DOHH2 (cell line): ENCODE results near the gene SCFD2.

Experiments used
- H3F3A ChIP-seq: fragments of 200-600 bp; sonication (generic), shearing (Covaris generic); 2 replicates; pipeline ENCODE4 v1.6.0; 2016; ENCODE audit warnings: antibody characterized with exemption, mild to moderate bottlenecking; ENCODE audit not compliant: control insufficient read depth, insufficient read depth
- H3K27ac ChIP-seq: fragments of 200-600 bp; sonication (generic); 2 replicates; pipeline ENCODE4 v1.5.1; 2014; ENCODE audit warnings: low read depth, mild to moderate bottlenecking, low read length, moderate library complexity
- H3K27me3 ChIP-seq: fragments of 200-600 bp; sonication (generic); 2 replicates; pipeline ENCODE4 v1.6.1; 2014; ENCODE audit warnings: mild to moderate bottlenecking, low read length, mixed read lengths; ENCODE audit not compliant: control insufficient read depth
- H3K36me3 ChIP-seq: fragments of 200-600 bp; sonication (generic); 2 replicates; pipeline ENCODE4 v1.6.1; 2014; ENCODE audit warnings: mild to moderate bottlenecking, low read length, moderate library complexity, mixed read lengths; ENCODE audit not compliant: control insufficient read depth
- H3K4me1 ChIP-seq: fragments of 200-600 bp; sonication (generic); 2 replicates; pipeline ENCODE4 v1.6.1; 2014; ENCODE audit warnings: mild to moderate bottlenecking, low read length, mixed read lengths; ENCODE audit not compliant: control insufficient read depth
- H3K4me2 ChIP-seq: fragments of 200-600 bp; sonication (generic); 2 replicates; pipeline ENCODE4 v1.6.0; 2014; ENCODE audit warnings: mild to moderate bottlenecking, low read length, moderate library complexity
- H3K4me3 ChIP-seq: fragments of 200-600 bp; sonication (generic); 2 replicates; pipeline ENCODE4 v1.5.1; 2014; ENCODE audit warnings: mild to moderate bottlenecking, low read length, mixed read lengths
- H3K79me2 ChIP-seq: fragments of 200-600 bp; sonication (generic); 2 replicates; pipeline ENCODE4 v1.6.1; 2014; ENCODE audit warnings: mild to moderate bottlenecking, low read length, mixed read lengths; ENCODE audit not compliant: control insufficient read depth
- H3K9me2 ChIP-seq: fragments of 200-600 bp; sonication (generic); replicated peaks from 2 replicates; pipeline ENCODE4 v1.6.1; 2014; ENCODE audit warnings: mild to moderate bottlenecking, low read length, mixed read lengths; ENCODE audit not compliant: control insufficient read depth
- H3K9me3 ChIP-seq: fragments of 200-600 bp; sonication (generic); 2 replicates; pipeline ENCODE4 v1.6.1; 2014; ENCODE audit warnings: antibody characterized with exemption, low read length, mixed read lengths; ENCODE audit not compliant: control insufficient read depth, insufficient read depth
- H4K20me1 ChIP-seq: fragments of 200-600 bp; sonication (generic); 2 replicates; pipeline ENCODE4 v1.6.0; 2014; ENCODE audit warnings: low read depth, mild to moderate bottlenecking, antibody characterized with exemption, low read length, moderate library complexity; ENCODE audit not compliant: control insufficient read depth, insufficient read depth
- EZH2phosphoT487 ChIP-seq: fragments of 200-600 bp; sonication (generic); IDR thresholded peaks from 2 replicates; pipeline ENCODE4 v1.6.1; 2017; ENCODE audit warnings: borderline replicate concordance, mild to moderate bottlenecking, antibody characterized with exemption, low read length, moderate library complexity, mixed read lengths
- TF ChIP-seq, protein P1 (sequence below): fragments of 200-600 bp; sonication (generic); IDR thresholded peaks from one replicate; pipeline ENCODE4 v1.5.1; 2014; ENCODE audit warnings: antibody characterized with exemption, mild to moderate bottlenecking, low read depth, low read length; ENCODE audit not compliant: poor library complexity, severe bottlenecking

Gene SCFD2

DNA sequence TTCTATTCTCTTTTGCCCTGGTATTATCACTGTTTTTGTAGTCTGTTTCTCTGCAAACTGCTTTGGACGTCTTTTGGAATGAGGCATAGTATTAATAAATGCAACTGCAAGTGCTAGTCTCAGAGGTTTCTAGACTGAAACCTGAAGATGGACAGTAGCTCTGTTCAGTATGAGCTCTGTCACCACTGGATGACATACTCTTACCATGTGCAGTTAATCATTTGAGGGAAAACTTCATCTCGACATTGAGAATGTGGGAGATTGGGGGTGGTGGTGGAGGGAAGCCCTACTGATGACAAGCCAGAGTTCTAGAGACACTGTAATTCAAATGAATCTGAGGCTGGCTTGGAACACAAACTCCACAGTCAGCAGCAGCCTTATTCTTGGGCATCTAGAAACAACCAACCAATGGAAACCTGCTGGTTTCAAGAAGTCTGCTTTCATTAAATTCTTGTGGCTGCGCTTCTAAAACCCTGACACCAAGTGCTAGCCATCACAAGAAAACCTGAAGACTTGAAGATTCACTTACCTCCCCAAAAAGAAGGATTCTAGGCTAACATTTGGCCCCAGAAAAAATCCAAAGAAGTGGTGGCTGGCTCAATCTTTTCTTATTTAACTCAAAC is 342.1 kb downstream of the SCFD2 start:
- no peak for TF ChIP-seq EZH2phosphoT487
- TF ChIP-seq, protein P1, sequence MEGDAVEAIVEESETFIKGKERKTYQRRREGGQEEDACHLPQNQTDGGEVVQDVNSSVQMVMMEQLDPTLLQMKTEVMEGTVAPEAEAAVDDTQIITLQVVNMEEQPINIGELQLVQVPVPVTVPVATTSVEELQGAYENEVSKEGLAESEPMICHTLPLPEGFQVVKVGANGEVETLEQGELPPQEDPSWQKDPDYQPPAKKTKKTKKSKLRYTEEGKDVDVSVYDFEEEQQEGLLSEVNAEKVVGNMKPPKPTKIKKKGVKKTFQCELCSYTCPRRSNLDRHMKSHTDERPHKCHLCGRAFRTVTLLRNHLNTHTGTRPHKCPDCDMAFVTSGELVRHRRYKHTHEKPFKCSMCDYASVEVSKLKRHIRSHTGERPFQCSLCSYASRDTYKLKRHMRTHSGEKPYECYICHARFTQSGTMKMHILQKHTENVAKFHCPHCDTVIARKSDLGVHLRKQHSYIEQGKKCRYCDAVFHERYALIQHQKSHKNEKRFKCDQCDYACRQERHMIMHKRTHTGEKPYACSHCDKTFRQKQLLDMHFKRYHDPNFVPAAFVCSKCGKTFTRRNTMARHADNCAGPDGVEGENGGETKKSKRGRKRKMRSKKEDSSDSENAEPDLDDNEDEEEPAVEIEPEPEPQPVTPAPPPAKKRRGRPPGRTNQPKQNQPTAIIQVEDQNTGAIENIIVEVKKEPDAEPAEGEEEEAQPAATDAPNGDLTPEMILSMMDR = no peak

GRCh38 chr4:53022513-53023100 is 343.3 kb downstream of the SCFD2 start:
- Histone ChIP-seq H3K36me3 (no peaks in the 10 kb centered on the region), H3K4me1 (no peaks in the 10 kb centered on the region), H4K20me1 (no peaks in the 10 kb centered on the region), H3K79me2 (no peaks in the 10 kb centered on the region), H3K27ac (no peak overlapping the region), H3K27me3 (no peaks in the 10 kb centered on the region), H3K4me3 (no peak overlapping the region), H3F3A (no peaks in the 10 kb centered on the region), H3K4me2 (no peak overlapping the region), H3K9me2 (no peaks in the 10 kb centered on the region), H3K9me3 (no peaks in the 10 kb centered on the region)
- TF ChIP-seq EZH2phosphoT487 = no peak
- TF ChIP-seq, protein P1 = no peak

More for the DNA sequence above, 342.1 kb downstream of the SCFD2 start:
- H4K20me1 ChIP-seq = no peaks in the 10 kb centered on the region
- H3K79me2 ChIP-seq = no peaks in the 10 kb centered on the region
- no peaks in the 10 kb centered on the region for H3K4me1 ChIP-seq
- no peak overlapping the region for H3K4me2 ChIP-seq
- no peaks in the 10 kb centered on the region for H3K36me3 ChIP-seq
- no peaks in the 10 kb centered on the region for H3F3A ChIP-seq
- H3K27me3 ChIP-seq = no peaks in the 10 kb centered on the region
- no peak overlapping the region for H3K4me3 ChIP-seq
- H3K9me2 ChIP-seq = no peaks in the 10 kb centered on the region
- no peaks in the 10 kb centered on the region for H3K9me3 ChIP-seq
- no peak overlapping the region for H3K27ac ChIP-seq

- no peaks in the 10 kb centered on the region for H3F3A ChIP-seq
- no peak overlapping the region for H3K4me3 ChIP-seq
- H3K79me2 ChIP-seq = no peaks in the 10 kb centered on the region
- H3K9me2 ChIP-seq = no peaks in the 10 kb centered on the region
- H3K36me3 ChIP-seq = no peaks in the 10 kb centered on the region
- H3K27ac ChIP-seq = no peak overlapping the region
- H3K27me3 ChIP-seq = no peaks in the 10 kb centered on the region
- H3K4me2 ChIP-seq = no peak overlapping the region
- TF ChIP-seq, protein P1 = no peak
- TF ChIP-seq EZH2phosphoT487 = no peak
- H3K9me3 ChIP-seq = no peaks in the 10 kb centered on the region
- no peaks in the 10 kb centered on the region for H3K4me1 ChIP-seq
- no peaks in the 10 kb centered on the region for H4K20me1 ChIP-seq
Observed at GRCh38 chr4:53021754-53022512, 343.9 kb downstream of the SCFD2 start.
